HG02943 (cell line): ENCODE data around the gene MT1HL1.

Source experiments
- ATAC-seq: cut with Tn5 transposase; IDR thresholded peaks from one replicate; pipeline ENCODE4 v1.9.1; 2021; ENCODE audit warnings: mild to moderate bottlenecking, low read depth, moderate library complexity; ENCODE audit not compliant: unreplicated experiment

MT1HL1 gene

GRCh38 chr1:237004116-237004515 is at the start of gene MT1HL1:
TSS of gene MT1HL1 (minus strand) at chr1:237004441. CDS start at chr1:237004372, 69 bp downstream.
- no peak for ATAC-seq

GRCh38 chr1:237050915-237051314 is 46.7 kb upstream of the MT1HL1 start:
- ATAC-seq, result no peak

GRCh38 chr1:237050185-237050584 is 45.9 kb upstream of the MT1HL1 start:
- no peak for ATAC-seq

- ATAC-seq, result no peak
These were observed 44.6 kb upstream of the MT1HL1 start for GRCh38 chr1:237048803-237049202.

GRCh38 chr1:237045278-237046016 is 41.2 kb upstream of the MT1HL1 start:
- no peak for ATAC-seq

GRCh38 chr1:237043846-237044636 is 39.8 kb upstream of the MT1HL1 start:
- ATAC-seq, result no peak

GRCh38 chr1:237042892-237043576 is 38.8 kb upstream of the MT1HL1 start:
- ATAC-seq, result no peak

- no peak for ATAC-seq
These were observed 38.3 kb upstream of the MT1HL1 start for GRCh38 chr1:237042526-237042891.

- ATAC-seq, result no peak
These were observed 37.7 kb upstream of the MT1HL1 start, which contains the start of gene RYR2 for GRCh38 chr1:237041795-237042525. TSS of gene RYR2 (plus strand) at chr1:237042184. CDS start at chr1:237042522, 338 bp downstream.

- no peak for ATAC-seq
These were observed 37.2 kb upstream of the MT1HL1 start for GRCh38 chr1:237041461-237041794.

GRCh38 chr1:237040823-237041222 is 36.6 kb upstream of the MT1HL1 start:
- ATAC-seq, result no peak

- no peak for ATAC-seq
These were observed 34.0 kb upstream of the MT1HL1 start for GRCh38 chr1:237038211-237038610.

- ATAC-seq, result no peak
These were observed 31.5 kb upstream of the MT1HL1 start for GRCh38 chr1:237035759-237036158.

GRCh38 chr1:237033804-237034203 is 29.6 kb upstream of the MT1HL1 start:
- no peak for ATAC-seq

GRCh38 chr1:237033061-237033460 is 28.8 kb upstream of the MT1HL1 start:
- ATAC-seq, result no peak

- ATAC-seq, result no peak
These were observed 27.8 kb upstream of the MT1HL1 start for GRCh38 chr1:237032029-237032428.

- ATAC-seq, result no peak
These were observed 27.2 kb upstream of the MT1HL1 start for GRCh38 chr1:237031480-237031879.

- ATAC-seq, result no peak
These were observed 25.8 kb upstream of the MT1HL1 start for GRCh38 chr1:237029850-237030535.

- no peak for ATAC-seq
These were observed 25.0 kb upstream of the MT1HL1 start for GRCh38 chr1:237029240-237029639.
